PC-3 (cell line): ENCODE results near the gene PLXNA2. TPM values are rescaled to one million over a fixed set of nuclear protein-coding genes. Genes with fewer than 3 reads are reported as not detected.

Experiments
- ATAC-seq: fragments of 200-7000 bp; cut with Tn5 transposase; 2 replicates; pipeline ENCODE4 v1.9.1; 2020; ENCODE audit warnings: mild to moderate bottlenecking, moderate library complexity
- BruUV-seq: library from RNA; stranded (reverse); fragments of 400-500 nt; replicated peaks from 2 replicates; lab custom pipeline; 2021; lab: Mats Ljungman, UMichigan
- CTCF ChIA-PET: fragments of 300-600 bp; sonication (Branson Sonifier 250); formaldehyde crosslinking; loops from one replicate; lab custom pipeline; 2022; ENCODE audit warnings: antibody characterized with exemption; lab: Charles Lee
- POLR2A ChIA-PET: fragments of 300-600 bp; sonication (Branson Sonifier 250); formaldehyde crosslinking; loops from one replicate; lab custom pipeline; 2022; ENCODE audit warnings: antibody characterized with exemption; ENCODE audit not compliant: unreplicated experiment; lab: Charles Lee
- DNase-seq: peaks from one replicate; pipeline ENCODE4 v3.0.0-alpha.2; 2015
- H2AFZ ChIP-seq: fragments of 300-600 bp; sonication (generic); 2 replicates; pipeline ENCODE4 v1.6.0; 2016; ENCODE audit warnings: antibody characterized with exemption, low read length
- H3F3A ChIP-seq: fragments of 300-600 bp; sonication (generic); one replicate; pipeline ENCODE4 v1.6.0; 2017; ENCODE audit warnings: antibody characterized with exemption, low read length, control low read depth, mild to moderate bottlenecking; ENCODE audit not compliant: unreplicated experiment
- H3K27ac ChIP-seq: fragments of 300-600 bp; sonication (generic); 2 replicates; pipeline ENCODE4 v1.5.1; 2016; ENCODE audit warnings: mild to moderate bottlenecking, low read length
- H3K27me3 ChIP-seq: fragments of 300-600 bp; sonication (generic); 2 replicates; pipeline ENCODE4 v1.6.1; 2016; ENCODE audit warnings: low read length, mixed read lengths
- H3K36me3 ChIP-seq: fragments of 300-600 bp; sonication (generic); 2 replicates; pipeline ENCODE4 v1.6.1; 2016; ENCODE audit warnings: low read depth, mixed run types, low read length, mixed read lengths
- H3K4me1 ChIP-seq: fragments of 300-600 bp; sonication (generic); 2 replicates; pipeline ENCODE4 v1.5.1; 2016; ENCODE audit warnings: low read length; ENCODE audit not compliant: insufficient read depth
- H3K4me2 ChIP-seq: fragments of 300-600 bp; sonication (generic); 2 replicates; pipeline ENCODE4 v1.6.0; 2016; ENCODE audit warnings: low read length
- H3K4me3 ChIP-seq: fragments of 300-600 bp; sonication (generic); 2 replicates; pipeline ENCODE4 v1.5.1; 2016; ENCODE audit warnings: mild to moderate bottlenecking, low read length, mixed read lengths
- H3K79me2 ChIP-seq: fragments of 300-600 bp; sonication (generic); 2 replicates; pipeline ENCODE4 v1.6.1; 2017; ENCODE audit warnings: low read length, mixed read lengths
- H3K9ac ChIP-seq: fragments of 300-600 bp; sonication (generic); 2 replicates; pipeline ENCODE4 v1.6.0; 2016; ENCODE audit warnings: mild to moderate bottlenecking, low read length
- H3K9me2 ChIP-seq: fragments of 300-600 bp; sonication (generic); replicated peaks from 2 replicates; pipeline ENCODE4 v1.6.1; 2016; ENCODE audit warnings: mixed run types, low read length, mixed read lengths
- H3K9me3 ChIP-seq: fragments of 300-600 bp; sonication (generic); 2 replicates; pipeline ENCODE4 v1.6.1; 2016; ENCODE audit warnings: low read length, mixed read lengths
- H4K20me1 ChIP-seq: fragments of 300-600 bp; sonication (generic); 2 replicates; pipeline ENCODE4 v1.6.1; 2016; ENCODE audit warnings: low read length, mixed read lengths
- CTCF ChIP-seq: fragments of 300-600 bp; sonication (generic); conservative IDR thresholded peaks from 2 replicates; pipeline ENCODE4 v1.5.1; 2017; ENCODE audit warnings: antibody characterized with exemption, low read depth, mild to moderate bottlenecking, low read length
- EZH2 ChIP-seq: fragments of 300-600 bp; sonication (generic); IDR thresholded peaks from one replicate; pipeline ENCODE4 v1.6.1; 2017; ENCODE audit warnings: antibody characterized with exemption, mild to moderate bottlenecking, low read length; ENCODE audit not compliant: unreplicated experiment
- EZH2phosphoT487 ChIP-seq: fragments of 300-600 bp; sonication (generic); IDR thresholded peaks from 2 replicates; pipeline ENCODE4 v1.6.1; 2018; ENCODE audit warnings: mild to moderate bottlenecking, antibody characterized with exemption, low read length, borderline replicate concordance
- intact Hi-C: fragments of 100-400 bp; cut with micrococcal nuclease; formaldehyde crosslinking; loops from 2 replicates; pipeline ENCODE4 v1.9.0; 2023
- total RNA-seq: library from RNA; depleted of rRNA; stranded (reverse); fragments of >200 nt; gene quantifications from 2 replicates; pipeline ENCODE4 v1.2.3, GENCODE V29; 2014

The PLXNA2 gene
- total RNA-seq, 1 experiment from 2014 or later: 16.2 TPM

- Histone ChIP-seq H3K36me3 (0 out of 2 replicates have a peak, but pooled peaks cover 3% of the 10 kb centered on the region), H3K79me2 (no peaks in the 10 kb centered on the region), H4K20me1 (no peaks in the 10 kb centered on the region), H3K9ac (no peak overlapping the region), H3K4me1 (no peaks in the 10 kb centered on the region), H3K4me2 (no peak overlapping the region), H3F3A (no peaks in the 10 kb centered on the region), H3K9me3 (no peaks in the 10 kb centered on the region), H3K27me3 (no peaks in the 10 kb centered on the region), H3K27ac (no peak overlapping the region), H3K4me3 (no peak overlapping the region), H2AFZ (no peak overlapping the region), H3K9me2 (no peaks in the 10 kb centered on the region)
- ChIA-PET POLR2A (interaction anchor here (0.6 kb wide), 1 partner anchor 22 kb away, joined by 4 read pairs; no protein-coding TSS in a partner anchor), CTCF (no interaction called here)
- no TSS peak for BruUV-seq
- ATAC-seq: peak; percentile 40; the same call in 1 of the 2 replicates
- intact Hi-C loops: loop anchor here (10.0 kb wide), 1 partner anchor 65 kb away; no protein-coding TSS in a partner anchor
- no peak for DNase-seq
- TF ChIP-seq CTCF (no peak), EZH2phosphoT487 (no peak), EZH2 (no peak)
These were observed 214.6 kb downstream of the PLXNA2 start for GRCh38 chr1:208029381-208030287.

GRCh38 chr1:208028526-208028925 lies 215.7 kb downstream of the PLXNA2 start:
- no peak overlapping the region for H2AFZ ChIP-seq
- no peaks in the 10 kb centered on the region for H3K79me2 ChIP-seq
- H3K9ac ChIP-seq: no peak overlapping the region
- H3K9me3 ChIP-seq: no peaks in the 10 kb centered on the region
- ChIA-PET POLR2A (no interaction called here), CTCF (no interaction called here)
- DNase-seq: no peak
- intact Hi-C loops: loop anchor here (10.0 kb wide), 1 partner anchor 66 kb away; no protein-coding TSS in a partner anchor
- ATAC-seq: no peak
- H4K20me1 ChIP-seq: no peaks in the 10 kb centered on the region
- H3K36me3 ChIP-seq: 0 out of 2 replicates have a peak, but pooled peaks cover 3% of the 10 kb centered on the region
- no peaks in the 10 kb centered on the region for H3K9me2 ChIP-seq
- no peaks in the 10 kb centered on the region for H3F3A ChIP-seq
- H3K4me2 ChIP-seq: no peak overlapping the region
- no peaks in the 10 kb centered on the region for H3K27me3 ChIP-seq
- no peaks in the 10 kb centered on the region for H3K4me1 ChIP-seq
- no peak overlapping the region for H3K4me3 ChIP-seq
- no TSS peak for BruUV-seq
- TF ChIP-seq CTCF (no peak), EZH2phosphoT487 (no peak), EZH2 (no peak)
- no peak overlapping the region for H3K27ac ChIP-seq

- H3K79me2 ChIP-seq: no peaks in the 10 kb centered on the region
- no peak overlapping the region for H3K4me3 ChIP-seq
- H4K20me1 ChIP-seq: no peaks in the 10 kb centered on the region
- no peaks in the 10 kb centered on the region for H3F3A ChIP-seq
- 0 out of 2 replicates have a peak, but pooled peaks cover 3% of the 10 kb centered on the region for H3K36me3 ChIP-seq
- H3K27me3 ChIP-seq: no peaks in the 10 kb centered on the region
- no peak for TF ChIP-seq EZH2
- no peak for TF ChIP-seq EZH2phosphoT487
- TF ChIP-seq CTCF: no peak
- DNase-seq: no peak
- ChIA-PET POLR2A (no interaction called here), CTCF (no interaction called here)
- no peak overlapping the region for H3K9ac ChIP-seq
- no peak overlapping the region for H3K27ac ChIP-seq
- no peak for ATAC-seq
- no peaks in the 10 kb centered on the region for H3K9me3 ChIP-seq
- no peak overlapping the region for H3K4me2 ChIP-seq
- BruUV-seq: no TSS peak
- intact Hi-C loops: loop anchor here (10.0 kb wide), 1 partner anchor 67 kb away; no protein-coding TSS in a partner anchor
- H3K4me1 ChIP-seq: no peaks in the 10 kb centered on the region
- H2AFZ ChIP-seq: no peak overlapping the region
- H3K9me2 ChIP-seq: no peaks in the 10 kb centered on the region
These were observed 216.3 kb downstream of the PLXNA2 start for GRCh38 chr1:208027861-208028260.
